CD8-positive, alpha-beta memory T cell (primary cell): Measurements from ENCODE around the gene ISLR2. TPM values are rescaled to one million over a fixed set of nuclear protein-coding genes. Genes with fewer than 3 reads are reported as not detected.

ENCODE experiments used
- polyA plus RNA-seq: library from polyadenylated mRNA; unstranded; fragments of 300-500 nt; fragmentation: Illumina TruSeq; gene quantifications from one replicate; pipeline ENCODE4 v1.2.3, GENCODE V29; 2021
- total RNA-seq, 2 experiments: library from RNA; stranded (reverse); gene quantifications; one replicate each; pipeline ENCODE4 v1.2.3, GENCODE V29; 2021

ISLR2 gene
- total and polyA plus RNA-seq, 3 experiments from 2014 or later: not detected

Other genes starting within 250 kb of the ISLR2 start
- 1 to 10 TPM; 1.3 to 1.5 TPM for gene LOXL1, start 204.1 kb upstream of the ISLR2 start, total RNA-seq
- gene LOXL1, start 204.1 kb upstream of the ISLR2 start, polyA plus RNA-seq: 3.1 TPM
- gene STOML1, start 138.3 kb upstream of the ISLR2 start, total RNA-seq: 10 to 100 TPM; 13.2 to 13.3 TPM
- gene STOML1, start 138.3 kb upstream of the ISLR2 start, polyA plus RNA-seq: 8.6 TPM
- 10 to 100 TPM; 35.5 to 37.4 TPM for gene PML, start 135.9 kb upstream of the ISLR2 start, total RNA-seq
- gene PML, start 135.9 kb upstream of the ISLR2 start, polyA plus RNA-seq: 32.3 TPM
- under 1 TPM in 1 of 2 experiments, not detected in 1; 0.07 TPM for gene GOLGA6A, start 48.0 kb upstream of the ISLR2 start, total RNA-seq
- gene GOLGA6A, start 48.0 kb upstream of the ISLR2 start, polyA plus RNA-seq: not detected
- gene ISLR, start 43.1 kb downstream of the ISLR2 start, total RNA-seq: not detected
- not detected for gene ISLR, start 43.1 kb downstream of the ISLR2 start, polyA plus RNA-seq
- not detected for gene STRA6, start 72.2 kb downstream of the ISLR2 start, total RNA-seq
- not detected for gene STRA6, start 72.2 kb downstream of the ISLR2 start, polyA plus RNA-seq
- not detected for gene CCDC33, start 105.7 kb downstream of the ISLR2 start, total RNA-seq
- not detected for gene CCDC33, start 105.7 kb downstream of the ISLR2 start, polyA plus RNA-seq
- gene CYP11A1, start 237.1 kb downstream of the ISLR2 start, total RNA-seq: not detected
- not detected for gene CYP11A1, start 237.1 kb downstream of the ISLR2 start, polyA plus RNA-seq